ENCODE measurements around the gene WNT3. TPM values are rescaled to one million over a fixed set of nuclear protein-coding genes. Genes with fewer than 3 reads are reported as not detected.

The WNT3 gene
- total RNA-seq, 3 donors from 2014 or later (not counting 1 experiment from before 2014, with no cell fraction given): 0.07 to 1.4 (median 0.30) TPM

- Histone ChIP-seq H3K9me3 (ENCODE audit: control insufficient read depth, insufficient read depth, low read length) (no peaks in the 10 kb centered on the region), H3K4me1 (ENCODE audit: control insufficient read depth, insufficient read depth, low read length) (peaks cover 18% of the 10 kb centered on the region), H3K27me3 (ENCODE audit: control insufficient read depth, insufficient read depth, low read length) (peaks cover 38% of the 10 kb centered on the region), H3K36me3 (ENCODE audit: control insufficient read depth, insufficient read depth, low read length) (no peaks in the 10 kb centered on the region), H3K27ac (ENCODE audit: low read length) (no peak overlapping the region), H3K4me3 (ENCODE audit: low read length) (no peak overlapping the region)
- intact Hi-C loops (cut with micrococcal nuclease): no loop called here
- H3K4me1 Mint-ChIP-seq: peaks cover 0 to 12% of the 10 kb centered on the region in 2 donors
- WGBS (ENCODE audit: insufficient coverage): 81% methylated on average over 8 of the region's 8 CpGs
- no peaks in the 10 kb centered on the region for H3K36me3 Mint-ChIP-seq
- no peak for ATAC-seq
- no peaks in the 10 kb centered on the region for H3K9me3 Mint-ChIP-seq
- H3K27ac Mint-ChIP-seq: no peak overlapping the region
- DNase-seq: no peak
- no peak overlapping the region for H3K4me3 Mint-ChIP-seq
- TF ChIP-seq CTCF (IDR thresholded peaks at IDR 0.05): no peak
- peaks cover 38 to 39% of the 10 kb centered on the region in 2 donors for H3K27me3 Mint-ChIP-seq (ENCODE audit: low read depth in 2 of 2)
Observed at GRCh38 chr17:46823657-46824056, 5.2 kb upstream of the WNT3 start.

GRCh38 chr17:46822388-46822921, 4.0 kb upstream of the WNT3 start:
- peaks cover 0 to 24% of the 10 kb centered on the region in 2 donors for H3K4me1 Mint-ChIP-seq
- Histone ChIP-seq H3K27ac (ENCODE audit: low read length) (no peak overlapping the region), H3K4me3 (ENCODE audit: low read length) (no peak overlapping the region), H3K9me3 (ENCODE audit: control insufficient read depth, insufficient read depth, low read length) (no peaks in the 10 kb centered on the region), H3K27me3 (ENCODE audit: control insufficient read depth, insufficient read depth, low read length) (peaks cover 46% of the 10 kb centered on the region), H3K4me1 (ENCODE audit: control insufficient read depth, insufficient read depth, low read length) (peaks cover 30% of the 10 kb centered on the region), H3K36me3 (ENCODE audit: control insufficient read depth, insufficient read depth, low read length) (no peaks in the 10 kb centered on the region)
- ATAC-seq (no peak), DNase-seq (peak in 1 of 2 donors; percentile 54)
- WGBS (ENCODE audit: insufficient coverage): 18% methylated on average over 35 of the region's 35 CpGs
- no peak overlapping the region for H3K27ac Mint-ChIP-seq
- TF ChIP-seq CTCF (IDR thresholded peaks at IDR 0.05): peak; percentile 49
- H3K4me3 Mint-ChIP-seq: no peak overlapping the region
- intact Hi-C loops (cut with micrococcal nuclease): no loop called here
- H3K27me3 Mint-ChIP-seq (ENCODE audit: low read depth in 2 of 2): peaks cover 46 to 49% of the 10 kb centered on the region in 2 donors
- H3K36me3 Mint-ChIP-seq: no peaks in the 10 kb centered on the region
- no peaks in the 10 kb centered on the region for H3K9me3 Mint-ChIP-seq

- H3K27me3 ChIP-seq (ENCODE audit: control insufficient read depth, insufficient read depth, low read length): peaks cover 53% of the 10 kb centered on the region
Observed at GRCh38 chr17:46821482-46822387, 3.2 kb upstream of the WNT3 start.

More at GRCh38 chr17:46821482-46822387, 3.2 kb upstream of the WNT3 start:
- no peak overlapping the region for H3K27ac Mint-ChIP-seq
- intact Hi-C loops (cut with micrococcal nuclease): no loop called here
- Histone ChIP-seq H3K9me3 (ENCODE audit: control insufficient read depth, insufficient read depth, low read length) (no peaks in the 10 kb centered on the region), H3K27ac (ENCODE audit: low read length) (no peak overlapping the region), H3K4me1 (ENCODE audit: control insufficient read depth, insufficient read depth, low read length) (peaks cover 30% of the 10 kb centered on the region), H3K36me3 (ENCODE audit: control insufficient read depth, insufficient read depth, low read length) (no peaks in the 10 kb centered on the region), H3K4me3 (ENCODE audit: low read length) (no peak overlapping the region)
- no peaks in the 10 kb centered on the region for H3K9me3 Mint-ChIP-seq
- DNase-seq (no peak), ATAC-seq (no peak)
- WGBS (ENCODE audit: insufficient coverage): 31% methylated on average over 30 of the region's 31 CpGs
- no peak for TF ChIP-seq CTCF (IDR thresholded peaks at IDR 0.05)
- H3K27me3 Mint-ChIP-seq (ENCODE audit: low read depth in 2 of 2): peaks cover 53 to 56% of the 10 kb centered on the region in 2 donors
- H3K36me3 Mint-ChIP-seq: no peaks in the 10 kb centered on the region
- no peak overlapping the region for H3K4me3 Mint-ChIP-seq
- H3K4me1 Mint-ChIP-seq: peaks cover 0 to 24% of the 10 kb centered on the region in 2 donors

All from natural killer cell (primary cell).